Measurements from ENCODE around the gene TBKBP1. TPM values are rescaled to one million over a fixed set of nuclear protein-coding genes. Genes with fewer than 3 reads are reported as not detected.

TBKBP1 gene
- total and polyA plus RNA-seq, 3 experiments from 2014 or later, result 1.8 to 6.7 (median 6.6) TPM

- Histone ChIP-seq H3K27me3 (ENCODE audit: insufficient read depth, low read length, poor library complexity, severe bottlenecking) (peaks cover 3% of the 10 kb centered on the region), H3K9me3 (ENCODE audit: low read length) (no peaks in the 10 kb centered on the region), H3K4me1 (ENCODE audit: insufficient read depth, low read length) (peaks cover 68% of the 10 kb centered on the region), H3K27ac (ENCODE audit: low read depth, low read length) (no peak overlapping the region), H3K4me3 (ENCODE audit: low read length) (no peak overlapping the region), H3K36me3 (ENCODE audit: insufficient read depth, low read length) (no peaks in the 10 kb centered on the region)
- ChIA-PET CTCF (interaction anchor here (0.9 to 1.5 kb wide), 4 partner anchors 10 to 24 kb away, joined by 3 to 6 read pairs (median 4); partner anchors contain the start of gene TBX21), POLR2A (interaction anchor here (0.6 to 1.3 kb wide), 2 partner anchors 11 to 72 kb away, joined by 4 read pairs; partner anchors contain the start of genes KPNB1 and TBX21)
- H3K4me1 Mint-ChIP-seq, result peaks cover 69 to 74% (median 72%) of the 10 kb centered on the region in 3 donors
- no peak for DNase-seq
- peak overlapping the region in 7 of 8 donors; percentile 29 to 98 (median 83) for H3K27ac Mint-ChIP-seq
- peaks cover under 1 to 4% of the 10 kb centered on the region in 2 donors for H3K27me3 Mint-ChIP-seq
- no peaks in the 10 kb centered on the region for H3K9me3 Mint-ChIP-seq
- peak overlapping the region in 5 of 7 donors; percentile 64 to 87 (median 75) for H3K4me3 Mint-ChIP-seq
- no peaks in the 10 kb centered on the region for H3K36me3 Mint-ChIP-seq
Measured at GRCh38 chr17:47721725-47722124, 27.8 kb downstream of the TBKBP1 start.

- ChIA-PET CTCF (interaction anchor here (1.1 to 1.2 kb wide), 2 partner anchors 25 to 34 kb away, joined by 3 read pairs; no protein-coding TSS in a partner anchor), POLR2A (no interaction called here)
- no peak for DNase-seq
- H3K27ac Mint-ChIP-seq, result peak overlapping the region in 2 of 8 donors; percentile 20 to 29
- H3K36me3 ChIP-seq (ENCODE audit: insufficient read depth, low read length), result no peaks in the 10 kb centered on the region
- peak overlapping the region in 1 of 7 donors; percentile 24 for H3K4me3 Mint-ChIP-seq
- H3K9me3 ChIP-seq (ENCODE audit: low read length), result no peaks in the 10 kb centered on the region
- peaks cover 58% of the 10 kb centered on the region for H3K4me1 ChIP-seq (ENCODE audit: insufficient read depth, low read length)
- no peak overlapping the region for H3K4me3 ChIP-seq (ENCODE audit: low read length)
- H3K27me3 Mint-ChIP-seq, result peaks cover 3 to 4% of the 10 kb centered on the region in 2 donors
- no peaks in the 10 kb centered on the region for H3K9me3 Mint-ChIP-seq
- peaks cover 3% of the 10 kb centered on the region for H3K27me3 ChIP-seq (ENCODE audit: insufficient read depth, low read length, poor library complexity, severe bottlenecking)
- H3K36me3 Mint-ChIP-seq, result no peaks in the 10 kb centered on the region
- no peak overlapping the region for H3K27ac ChIP-seq (ENCODE audit: low read depth, low read length)
- H3K4me1 Mint-ChIP-seq, result peaks cover 61 to 64% (median 62%) of the 10 kb centered on the region in 3 donors
Measured at GRCh38 chr17:47724705-47725104, 30.7 kb downstream of the TBKBP1 start.

DNA sequence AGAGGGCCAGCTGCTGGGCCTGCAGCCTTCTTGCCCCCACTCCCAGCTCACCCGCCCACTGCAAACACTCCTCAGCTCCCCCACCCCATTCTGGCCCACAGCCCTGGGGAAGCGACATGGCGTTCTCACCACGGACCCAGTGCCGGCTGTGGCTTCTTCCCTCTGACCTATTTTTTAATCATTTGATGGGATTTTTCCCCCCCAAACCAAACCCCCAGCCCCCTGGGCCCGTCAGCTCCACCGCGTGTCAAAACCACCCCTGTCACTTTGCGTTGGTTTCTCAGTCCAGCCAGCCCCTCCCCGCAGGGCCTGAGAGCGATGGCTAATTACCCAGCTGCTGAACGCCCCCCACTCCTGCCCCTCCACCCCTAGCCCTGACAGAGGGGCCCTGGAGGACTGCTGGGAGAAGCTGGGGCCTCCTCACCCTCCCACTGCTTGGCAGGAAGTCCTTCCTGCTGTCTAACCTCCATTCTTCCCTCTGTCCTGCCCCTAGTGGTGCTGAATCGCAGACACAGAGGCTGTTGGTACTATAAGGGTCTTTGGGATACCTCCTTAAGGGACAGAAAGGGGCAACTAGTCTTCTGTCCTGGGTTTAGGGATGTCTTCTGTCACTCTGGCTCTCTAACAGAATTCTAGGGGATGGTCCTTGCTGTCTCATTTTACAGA lies 31.6 kb downstream of the TBKBP1 start:
- ChIA-PET POLR2A (no interaction called here), CTCF (interaction anchor here (1.1 to 1.2 kb wide), 2 partner anchors 26 to 34 kb away, joined by 3 read pairs; no protein-coding TSS in a partner anchor)
- no peak overlapping the region for H3K27ac ChIP-seq (ENCODE audit: low read depth, low read length)
- Mint-ChIP-seq H3K4me1 (peaks cover 55 to 60% (median 57%) of the 10 kb centered on the region in 3 donors), H3K9me3 (no peaks in the 10 kb centered on the region), H3K27me3 (peaks cover 3 to 4% of the 10 kb centered on the region in 2 donors), H3K36me3 (no peaks in the 10 kb centered on the region), H3K4me3 (peak overlapping the region in 1 of 7 donors; percentile 61), H3K27ac (peak overlapping the region in 2 of 8 donors; percentile 29 to 34)
- no peaks in the 10 kb centered on the region for H3K9me3 ChIP-seq (ENCODE audit: low read length)
- H3K27me3 ChIP-seq (ENCODE audit: insufficient read depth, low read length, poor library complexity, severe bottlenecking), result peaks cover 3% of the 10 kb centered on the region
- peaks cover 55% of the 10 kb centered on the region for H3K4me1 ChIP-seq (ENCODE audit: insufficient read depth, low read length)
- peak in 1 of 5 donors; percentile 41 for DNase-seq
- no peaks in the 10 kb centered on the region for H3K36me3 ChIP-seq (ENCODE audit: insufficient read depth, low read length)
- H3K4me3 ChIP-seq (ENCODE audit: low read length), result no peak overlapping the region

DNA sequence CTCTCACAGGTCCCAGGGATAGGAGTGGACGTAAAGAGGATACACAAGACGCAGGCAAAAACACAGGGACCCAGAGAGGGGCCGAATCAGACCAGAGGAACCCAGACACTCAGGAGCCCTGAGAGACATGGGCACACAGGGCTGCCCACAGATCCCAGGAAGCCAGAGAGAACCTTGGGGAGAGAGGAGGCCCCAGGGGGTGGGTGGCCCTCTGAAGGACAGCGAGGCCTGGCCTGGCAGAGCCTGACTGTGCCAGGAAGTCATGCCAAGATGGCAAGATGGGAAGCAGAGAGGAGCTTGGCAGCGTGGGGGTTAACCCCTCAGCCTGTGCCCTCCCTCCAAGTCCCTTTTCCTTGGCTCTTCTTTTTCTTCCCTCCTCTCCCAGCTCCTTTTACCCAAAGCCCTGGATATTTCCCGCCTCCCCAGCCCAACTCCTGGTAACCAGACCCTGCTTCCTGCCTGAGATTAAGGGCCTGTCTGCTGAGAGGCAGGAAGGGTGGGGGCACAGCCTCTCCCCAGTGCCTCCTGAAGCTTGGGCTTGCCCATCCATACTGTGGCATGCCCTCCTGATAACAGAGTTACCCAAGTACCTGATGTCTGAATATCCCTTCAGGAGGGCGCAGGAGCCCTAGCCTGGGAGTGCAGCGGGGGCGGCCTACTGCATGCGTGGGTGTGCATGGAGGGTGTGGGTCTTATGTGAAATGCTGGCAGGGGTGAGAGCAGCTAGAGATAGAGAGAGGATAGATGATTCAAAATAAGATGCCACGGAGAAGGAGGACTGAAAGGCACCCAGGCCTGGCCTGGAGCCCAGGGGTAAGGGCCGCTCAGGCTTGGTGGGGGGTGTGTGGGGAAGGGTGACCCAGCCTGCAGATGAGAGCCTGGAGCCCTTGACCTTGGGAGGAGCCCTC lies 33.1 kb downstream of the TBKBP1 start:
- Histone ChIP-seq H3K4me3 (ENCODE audit: low read length) (no peak overlapping the region), H3K4me1 (ENCODE audit: insufficient read depth, low read length) (peaks cover 53% of the 10 kb centered on the region), H3K27ac (ENCODE audit: low read depth, low read length) (no peak overlapping the region), H3K27me3 (ENCODE audit: insufficient read depth, low read length, poor library complexity, severe bottlenecking) (peaks cover 1% of the 10 kb centered on the region), H3K9me3 (ENCODE audit: low read length) (no peaks in the 10 kb centered on the region), H3K36me3 (ENCODE audit: insufficient read depth, low read length) (no peaks in the 10 kb centered on the region)
- POLR2A ChIA-PET, result no interaction called here
- H3K36me3 Mint-ChIP-seq, result no peaks in the 10 kb centered on the region
- H3K9me3 Mint-ChIP-seq, result no peaks in the 10 kb centered on the region
- CTCF ChIA-PET, result interaction anchor here (1.0 to 1.4 kb wide), 2 partner anchors 26 to 63 kb away, joined by 3 to 4 read pairs; no protein-coding TSS in a partner anchor
- H3K4me3 Mint-ChIP-seq, result peak overlapping the region in 1 of 7 donors; percentile 83
- H3K27ac Mint-ChIP-seq, result peak overlapping the region in 5 of 8 donors; percentile 7 to 82 (median 15)
- H3K27me3 Mint-ChIP-seq, result peaks cover 3 to 4% of the 10 kb centered on the region in 2 donors
- H3K4me1 Mint-ChIP-seq, result peaks cover 53 to 60% (median 59%) of the 10 kb centered on the region in 3 donors
- DNase-seq, result peak in 1 of 5 donors; percentile 41

DNA sequence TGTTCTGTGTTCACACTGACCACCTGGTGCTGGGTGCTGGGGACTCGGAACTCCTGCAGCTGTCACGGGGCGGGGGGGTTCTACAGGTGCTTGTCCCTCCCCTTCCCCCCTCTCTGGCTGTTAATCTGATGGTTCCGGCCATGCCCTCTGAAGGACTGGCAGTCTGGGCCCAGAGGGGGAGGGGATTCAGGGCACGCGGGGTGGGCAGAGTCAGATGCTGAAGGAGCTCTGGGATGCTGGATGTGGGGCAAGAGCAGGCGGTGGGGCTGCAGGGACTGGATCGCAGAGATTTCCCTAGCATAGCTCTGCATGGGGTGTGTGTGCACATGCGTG lies 33.7 kb downstream of the TBKBP1 start:
- H3K36me3 Mint-ChIP-seq, result no peaks in the 10 kb centered on the region
- Histone ChIP-seq H3K9me3 (ENCODE audit: low read length) (no peaks in the 10 kb centered on the region), H3K27me3 (ENCODE audit: insufficient read depth, low read length, poor library complexity, severe bottlenecking) (no peaks in the 10 kb centered on the region), H3K4me1 (ENCODE audit: insufficient read depth, low read length) (peaks cover 53% of the 10 kb centered on the region), H3K4me3 (ENCODE audit: low read length) (no peak overlapping the region), H3K36me3 (ENCODE audit: insufficient read depth, low read length) (no peaks in the 10 kb centered on the region), H3K27ac (ENCODE audit: low read depth, low read length) (no peak overlapping the region)
- H3K27ac Mint-ChIP-seq, result peak overlapping the region in 4 of 8 donors; percentile 3 to 92 (median 63)
- H3K4me1 Mint-ChIP-seq, result peaks cover 59 to 66% (median 63%) of the 10 kb centered on the region in 3 donors
- H3K27me3 Mint-ChIP-seq, result peaks cover 3 to 4% of the 10 kb centered on the region in 2 donors
- no peak overlapping the region for H3K4me3 Mint-ChIP-seq
- H3K9me3 Mint-ChIP-seq, result no peaks in the 10 kb centered on the region
- ChIA-PET POLR2A (no interaction called here), CTCF (interaction anchor here (1.0 to 1.7 kb wide), 3 partner anchors 9 to 62 kb away, joined by 3 to 6 read pairs (median 4); no protein-coding TSS in a partner anchor)
- DNase-seq, result peak in 1 of 5 donors; percentile 30

DNA sequence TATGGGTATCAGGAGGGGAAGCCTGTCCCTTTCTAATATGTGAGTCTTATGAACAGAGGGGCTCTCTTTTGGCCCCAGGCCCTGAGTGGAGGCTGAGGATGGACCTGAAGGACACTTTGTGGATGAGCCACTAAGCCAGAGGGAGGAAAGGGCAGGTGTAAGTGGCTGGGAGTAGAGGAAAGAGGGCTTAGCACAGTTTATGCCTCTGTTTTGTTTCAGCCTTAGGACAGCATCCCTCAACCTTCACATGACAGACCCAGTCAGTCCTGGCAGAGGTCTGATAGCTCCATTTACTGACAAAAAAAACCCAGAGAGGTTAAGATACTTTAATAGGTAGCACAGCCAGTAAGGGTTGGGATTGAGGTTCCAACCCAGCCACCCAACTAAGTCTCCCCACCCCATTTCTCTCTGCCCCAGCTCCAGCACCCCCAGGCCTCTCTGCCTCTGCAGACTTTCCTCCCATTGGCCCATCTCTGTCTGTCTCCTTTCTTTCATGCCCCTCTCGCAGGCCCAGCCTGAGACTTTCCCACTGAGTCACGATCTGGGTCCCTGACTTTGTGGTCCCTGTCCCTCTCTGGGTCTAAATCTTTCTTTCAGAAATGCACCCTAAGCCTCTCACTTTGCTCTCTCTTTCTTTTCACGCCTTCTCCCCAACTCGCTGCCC lies 34.4 kb downstream of the TBKBP1 start:
- no peak for DNase-seq
- peak overlapping the region in 7 of 8 donors; percentile 44 to 86 (median 79) for H3K27ac Mint-ChIP-seq
- no peak overlapping the region for H3K4me3 ChIP-seq (ENCODE audit: low read length)
- peaks cover 62 to 68% (median 67%) of the 10 kb centered on the region in 3 donors for H3K4me1 Mint-ChIP-seq
- H3K27me3 Mint-ChIP-seq, result peaks cover 3 to 4% of the 10 kb centered on the region in 2 donors
- no peaks in the 10 kb centered on the region for H3K9me3 ChIP-seq (ENCODE audit: low read length)
- peak overlapping the region in 4 of 7 donors; percentile 12 to 80 (median 28) for H3K4me3 Mint-ChIP-seq
- ChIA-PET CTCF (interaction anchor here (1.4 to 1.7 kb wide), 2 partner anchors 10 to 28 kb away, joined by 3 to 6 read pairs; no protein-coding TSS in a partner anchor), POLR2A (no interaction called here)
- H3K4me1 ChIP-seq (ENCODE audit: insufficient read depth, low read length), result peaks cover 56% of the 10 kb centered on the region
- H3K27me3 ChIP-seq (ENCODE audit: insufficient read depth, low read length, poor library complexity, severe bottlenecking), result no peaks in the 10 kb centered on the region
- no peaks in the 10 kb centered on the region for H3K9me3 Mint-ChIP-seq
- no peaks in the 10 kb centered on the region for H3K36me3 Mint-ChIP-seq
- no peaks in the 10 kb centered on the region for H3K36me3 ChIP-seq (ENCODE audit: insufficient read depth, low read length)
- no peak overlapping the region for H3K27ac ChIP-seq (ENCODE audit: low read depth, low read length)

GRCh38 chr17:47729476-47729875 lies 35.5 kb downstream of the TBKBP1 start:
- H3K27ac Mint-ChIP-seq, result peak overlapping the region in 7 of 8 donors; percentile 44 to 98 (median 86)
- POLR2A ChIA-PET, result no interaction called here
- DNase-seq, result no peak

More at GRCh38 chr17:47729476-47729875, 35.5 kb downstream of the TBKBP1 start:
- peak overlapping the region in 6 of 7 donors; percentile 12 to 72 (median 51) for H3K4me3 Mint-ChIP-seq
- CTCF ChIA-PET, result interaction anchor here (1.7 to 4.7 kb wide), 3 partner anchors 11 to 30 kb away, joined by 5 to 67 read pairs (median 6); no protein-coding TSS in a partner anchor
- H3K27ac ChIP-seq (ENCODE audit: low read depth, low read length), result no peak overlapping the region
- H3K27me3 Mint-ChIP-seq, result peaks cover 3 to 4% of the 10 kb centered on the region in 2 donors
- H3K4me1 Mint-ChIP-seq, result peaks cover 61 to 69% (median 67%) of the 10 kb centered on the region in 3 donors
- H3K27me3 ChIP-seq (ENCODE audit: insufficient read depth, low read length, poor library complexity, severe bottlenecking), result no peaks in the 10 kb centered on the region
- peaks cover 0 to 7% (median 5%) of the 10 kb centered on the region in 3 donors for H3K36me3 Mint-ChIP-seq
- H3K36me3 ChIP-seq (ENCODE audit: insufficient read depth, low read length), result no peaks in the 10 kb centered on the region
- no peak overlapping the region for H3K4me3 ChIP-seq (ENCODE audit: low read length)
- H3K9me3 Mint-ChIP-seq, result peaks cover 0 to 2% (median 0%) of the 10 kb centered on the region in 5 donors
- no peaks in the 10 kb centered on the region for H3K9me3 ChIP-seq (ENCODE audit: low read length)
- peaks cover 56% of the 10 kb centered on the region for H3K4me1 ChIP-seq (ENCODE audit: insufficient read depth, low read length)

Data from CD8-positive, alpha-beta memory T cell (primary cell).